ENCODE results near the gene PI4KA.
"Not testable (repeated sequence)": the region's sequence is repeated elsewhere in the genome, so short reads cannot be mapped to it uniquely, and the experiment has no call there.

PI4KA gene

DNA sequence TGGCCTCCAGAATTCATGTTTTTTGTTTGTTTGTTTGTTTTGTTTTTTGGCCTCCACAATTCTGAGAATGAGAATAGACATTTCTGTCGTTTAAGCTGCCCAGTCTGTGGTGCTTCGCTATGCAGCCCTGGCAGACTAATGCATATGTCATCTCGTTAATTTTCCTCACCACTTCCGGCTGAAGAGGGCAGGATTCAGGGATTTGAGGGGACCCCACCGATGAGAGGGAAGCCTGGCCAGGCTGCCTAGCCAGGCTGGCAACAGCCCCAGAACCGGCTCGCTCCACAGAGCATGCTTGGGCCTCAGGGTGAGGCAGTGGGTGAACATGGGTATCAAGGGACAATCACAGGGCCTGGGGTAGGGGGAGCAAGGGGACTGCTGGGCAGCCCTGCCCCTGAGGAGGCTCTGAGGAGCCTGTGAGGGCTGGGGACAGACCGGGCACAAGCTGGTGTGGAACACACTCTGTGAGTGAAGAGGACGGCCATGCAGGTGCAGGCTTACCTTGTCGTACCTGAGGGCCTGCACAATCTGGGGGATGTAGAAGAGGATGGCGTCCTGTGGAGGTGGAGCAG lies 132.5 kb downstream of the PI4KA start:
- no peak for DNase-seq (ENCODE audit: low read depth in 2 of 2)

DNA sequence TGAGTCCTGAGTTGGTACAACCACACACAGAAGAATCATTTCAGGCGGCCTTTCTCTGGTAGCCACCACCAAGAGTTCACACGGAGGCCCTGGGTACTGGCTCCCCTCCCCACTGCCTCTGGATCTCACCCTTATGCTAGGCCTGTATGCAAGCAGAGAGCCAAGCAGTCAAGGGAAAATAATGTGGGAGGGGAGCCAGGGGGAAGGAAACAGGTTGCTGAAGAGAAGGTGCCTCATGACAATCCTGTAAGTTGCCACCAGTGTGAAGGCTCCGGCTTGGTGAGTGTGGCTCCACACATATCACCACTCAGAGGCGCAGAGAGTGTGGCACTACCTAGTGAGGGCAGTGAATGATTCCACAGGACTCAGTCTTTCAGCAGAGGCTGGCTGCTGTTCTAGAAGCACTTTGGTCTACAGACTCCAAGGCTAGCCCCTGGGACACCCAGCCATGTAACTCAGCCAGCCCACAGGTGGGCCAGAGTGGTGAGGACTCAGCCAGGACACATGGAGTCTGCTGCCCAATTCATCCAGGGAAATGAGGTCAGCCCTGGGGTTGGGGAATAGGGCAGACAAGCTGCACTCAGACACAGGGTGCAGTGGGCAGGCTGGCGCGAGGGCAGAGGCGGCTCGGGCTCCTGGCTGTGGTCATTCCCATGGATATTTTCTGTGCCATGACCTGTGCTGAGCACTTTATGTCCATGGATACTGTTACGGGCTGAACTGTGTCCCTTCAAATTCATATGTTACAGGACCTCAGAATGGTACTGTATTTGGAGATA lies 133.7 kb downstream of the PI4KA start:
- no peak for DNase-seq (ENCODE audit: low read depth in 2 of 2)

DNA sequence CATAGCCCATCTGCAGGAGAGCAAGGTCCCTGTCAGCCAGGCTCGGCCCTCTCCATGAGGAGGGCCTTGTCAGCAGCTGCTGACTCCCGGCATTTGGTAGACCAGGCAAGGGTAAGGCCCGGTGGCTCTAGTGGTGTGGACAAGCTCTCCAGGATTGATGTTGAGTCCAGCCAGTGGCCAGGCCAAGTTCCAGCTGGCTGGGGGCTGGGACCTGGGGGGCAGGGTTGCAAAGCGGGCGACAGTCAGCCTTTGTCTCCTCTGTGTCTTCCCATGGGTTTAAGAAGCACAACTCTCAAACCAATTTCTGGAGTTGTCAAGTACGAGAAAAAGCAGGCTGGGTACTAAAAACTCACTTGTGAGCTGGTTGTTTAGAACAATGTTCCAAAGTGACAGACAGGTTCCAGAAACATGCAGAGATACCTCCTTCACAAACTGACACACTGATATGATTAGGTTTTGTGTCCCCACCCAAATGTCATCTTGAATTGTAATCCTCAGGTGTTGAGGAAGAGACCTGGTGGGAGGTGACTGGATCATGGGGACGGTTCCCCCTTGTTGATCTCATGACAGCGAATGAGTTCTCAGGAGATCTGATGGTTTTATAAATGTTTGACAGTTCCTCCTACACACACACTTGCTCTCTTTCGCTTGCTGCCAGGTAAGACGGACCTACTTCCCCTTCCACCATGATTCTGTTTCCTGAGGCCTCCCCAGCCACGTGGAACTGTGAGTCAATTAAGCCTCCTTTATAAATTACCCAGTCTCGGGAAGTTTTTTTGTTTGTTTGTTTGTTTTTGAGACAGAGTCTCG lies 137.0 kb downstream of the PI4KA start:
- DNase-seq (ENCODE audit: low read depth in 2 of 2), result no peak

DNA sequence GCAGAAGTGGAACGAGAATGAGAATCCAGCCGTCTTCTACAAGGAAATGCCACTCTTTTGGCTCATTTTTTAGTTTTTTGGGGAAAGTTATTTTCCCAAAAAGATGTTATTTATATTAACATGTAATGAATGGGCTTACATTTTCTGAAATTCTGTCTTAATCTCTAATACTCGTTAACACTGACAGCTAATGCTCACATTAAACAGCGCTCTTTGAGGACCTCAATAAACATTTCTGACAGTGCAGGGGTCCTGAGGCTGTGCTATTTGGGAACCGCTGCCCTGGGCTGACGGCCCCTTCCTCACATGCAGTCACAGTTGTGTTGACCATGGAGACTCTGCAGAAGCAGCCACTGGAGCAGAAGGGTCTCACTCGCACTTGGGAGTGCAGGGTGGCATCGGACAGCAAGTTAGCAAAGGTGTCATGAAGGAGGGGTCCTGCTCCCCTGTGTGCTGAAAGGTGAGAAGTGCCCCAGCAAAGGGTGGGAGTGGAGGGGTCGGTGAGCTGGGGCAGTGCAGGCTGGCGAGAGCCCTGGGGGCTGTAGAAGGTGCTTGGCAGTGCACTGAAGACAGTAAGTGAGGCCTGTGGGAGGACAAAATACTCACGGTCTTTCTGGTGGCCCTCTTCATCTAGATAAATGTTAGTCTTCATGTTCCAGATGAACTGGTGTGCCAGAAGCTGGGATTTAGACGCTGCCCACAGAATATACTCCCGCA lies 137.8 kb downstream of the PI4KA start:
- no peak for DNase-seq (ENCODE audit: low read depth in 2 of 2)

DNA sequence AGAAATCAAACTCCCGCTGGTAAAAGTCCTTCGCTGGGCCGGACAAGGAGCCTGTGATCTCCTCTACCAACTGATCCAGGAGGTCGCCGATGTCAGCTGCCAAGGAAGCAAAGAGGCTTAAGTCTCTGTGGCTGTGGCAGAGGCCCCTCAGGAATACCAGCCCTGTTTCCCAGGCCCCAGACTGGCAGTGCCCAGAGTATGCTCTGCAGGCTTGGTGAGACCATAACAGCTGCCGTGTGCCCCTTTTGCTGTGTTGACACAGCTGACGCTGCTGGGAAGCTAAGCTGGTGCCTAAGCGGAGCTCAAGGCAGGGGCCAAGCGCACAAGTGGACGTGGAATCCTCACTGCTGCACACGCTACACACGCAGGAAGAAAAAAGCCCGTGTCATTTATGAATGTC lies 139.9 kb downstream of the PI4KA start:
- not testable (repeated sequence) for DNase-seq (ENCODE audit: low read depth in 2 of 2)

DNA sequence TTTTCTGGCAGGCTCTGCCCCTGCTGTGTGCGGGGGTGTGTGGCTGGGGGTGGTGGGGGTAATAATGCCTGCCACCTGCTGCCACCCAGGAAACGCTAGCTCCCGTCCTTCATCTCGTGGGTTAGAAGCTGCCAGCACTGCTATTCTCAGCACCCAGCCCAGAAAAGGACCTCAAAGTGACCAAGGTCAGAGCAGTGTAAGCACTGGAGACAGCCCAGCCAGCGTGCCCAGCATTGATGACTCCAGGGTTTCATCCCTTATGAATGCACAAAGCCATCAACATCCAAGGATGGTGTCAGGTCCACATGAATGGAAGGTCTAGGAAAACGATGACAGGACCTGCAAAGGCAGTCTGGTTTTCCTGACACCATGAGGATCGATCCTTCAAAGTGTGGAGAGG lies 140.6 kb downstream of the PI4KA start:
- DNase-seq (ENCODE audit: low read depth in 2 of 2), result not testable (repeated sequence)

DNA sequence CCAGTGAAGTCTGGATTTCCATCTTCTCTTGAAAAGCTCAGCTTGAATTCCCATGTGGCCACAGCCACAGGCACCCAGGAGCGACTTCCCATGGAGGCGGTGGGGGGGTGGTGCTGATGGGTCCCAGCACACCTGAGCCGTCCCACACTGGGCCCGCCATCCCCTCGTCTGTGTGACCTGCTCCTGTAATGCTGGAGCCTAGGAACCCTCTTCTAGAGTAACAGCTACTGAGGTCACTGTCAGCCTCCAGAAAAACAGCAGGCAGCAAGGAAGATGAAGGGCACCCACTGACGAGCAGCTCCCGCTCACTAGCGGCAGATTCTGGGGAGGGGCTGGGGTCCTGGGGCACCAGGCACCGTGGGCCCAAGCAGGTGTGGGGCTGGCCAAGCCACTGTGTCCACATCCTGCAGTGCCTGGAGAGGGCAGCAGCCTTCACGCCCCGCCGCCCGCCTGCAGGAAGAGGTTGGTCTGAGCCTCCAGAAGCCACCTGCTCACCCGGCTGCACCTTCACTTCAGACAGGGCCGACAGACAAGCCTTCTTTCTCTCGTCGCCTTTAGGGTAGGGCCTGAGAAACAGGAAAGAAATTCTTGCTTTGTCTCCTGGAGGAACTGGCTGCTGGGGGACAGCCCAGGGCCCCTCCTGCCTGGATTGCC lies 141.3 kb downstream of the PI4KA start:
- DNase-seq (ENCODE audit: low read depth in 2 of 2), result not testable (repeated sequence)

DNA sequence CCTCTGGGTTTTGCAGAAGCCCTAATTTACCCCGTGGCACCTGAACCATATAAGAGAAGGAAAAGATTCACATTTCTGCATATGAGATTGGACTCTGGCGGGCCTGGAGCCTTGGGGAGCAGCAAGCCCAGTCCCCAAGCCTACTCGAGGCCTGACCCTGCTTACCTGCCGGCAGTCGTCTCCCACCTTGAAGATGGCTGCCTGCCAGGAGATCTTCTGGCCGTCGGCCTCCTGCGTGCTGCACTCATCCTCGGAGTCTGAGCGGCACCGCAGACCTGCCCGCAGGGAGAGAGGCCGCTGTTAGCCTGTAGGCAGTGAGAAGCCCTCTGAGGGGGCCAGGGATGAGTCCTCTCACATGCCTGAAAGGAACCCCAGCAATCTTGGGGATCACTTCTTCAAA lies 145.5 kb downstream of the PI4KA start:
- not testable (repeated sequence) for DNase-seq (ENCODE audit: low read depth in 2 of 2)

DNA sequence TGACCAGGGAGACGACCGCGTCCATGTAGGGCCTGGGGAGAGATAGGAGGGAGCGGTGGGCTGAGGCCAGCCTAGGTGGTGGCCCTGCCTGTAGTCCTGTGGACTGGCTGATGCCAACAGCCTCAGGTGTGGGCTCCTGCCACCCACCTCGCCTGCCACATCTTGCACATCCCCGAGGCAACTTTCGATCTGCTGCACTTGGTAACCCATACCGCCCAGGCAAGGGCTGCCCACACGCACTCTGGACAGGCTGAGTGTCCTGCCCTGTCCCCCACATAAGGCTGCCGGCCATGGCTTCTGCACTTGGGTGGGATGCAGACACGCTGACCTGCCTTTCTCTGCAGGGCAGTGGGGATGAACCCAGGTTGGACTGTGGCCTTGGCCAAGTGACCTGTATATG lies 148.6 kb downstream of the PI4KA start:
- DNase-seq (ENCODE audit: low read depth in 2 of 2), result not testable (repeated sequence)

DNA sequence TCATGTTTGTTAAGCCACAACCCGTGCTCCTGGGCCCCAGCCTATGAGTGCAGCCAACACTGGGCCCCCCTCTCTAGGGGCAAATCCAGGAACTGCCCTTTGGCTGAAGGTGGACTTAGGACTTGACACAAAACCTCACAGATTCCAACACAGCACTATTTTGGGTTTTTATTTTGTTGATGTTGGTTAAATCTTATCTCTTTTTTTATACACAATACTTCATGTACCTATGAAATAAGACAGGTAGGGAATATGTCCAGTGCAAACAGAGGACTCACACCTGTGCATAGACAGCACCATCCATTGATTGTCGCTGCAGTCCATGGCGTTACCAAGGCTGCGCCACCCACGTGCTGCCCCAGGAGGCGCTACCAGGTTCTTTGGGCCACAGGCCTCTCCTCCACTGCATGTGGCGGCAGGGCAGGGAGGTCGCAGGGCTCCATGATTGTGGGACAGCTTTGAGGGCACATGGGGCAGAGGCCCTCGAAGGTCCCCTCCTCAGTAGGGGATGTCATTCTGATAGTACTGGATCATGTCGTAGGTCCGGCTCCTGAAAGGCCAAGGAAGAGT lies 151.0 kb downstream of the PI4KA start:
- not testable (repeated sequence) for DNase-seq (ENCODE audit: low read depth in 2 of 2)

DNA sequence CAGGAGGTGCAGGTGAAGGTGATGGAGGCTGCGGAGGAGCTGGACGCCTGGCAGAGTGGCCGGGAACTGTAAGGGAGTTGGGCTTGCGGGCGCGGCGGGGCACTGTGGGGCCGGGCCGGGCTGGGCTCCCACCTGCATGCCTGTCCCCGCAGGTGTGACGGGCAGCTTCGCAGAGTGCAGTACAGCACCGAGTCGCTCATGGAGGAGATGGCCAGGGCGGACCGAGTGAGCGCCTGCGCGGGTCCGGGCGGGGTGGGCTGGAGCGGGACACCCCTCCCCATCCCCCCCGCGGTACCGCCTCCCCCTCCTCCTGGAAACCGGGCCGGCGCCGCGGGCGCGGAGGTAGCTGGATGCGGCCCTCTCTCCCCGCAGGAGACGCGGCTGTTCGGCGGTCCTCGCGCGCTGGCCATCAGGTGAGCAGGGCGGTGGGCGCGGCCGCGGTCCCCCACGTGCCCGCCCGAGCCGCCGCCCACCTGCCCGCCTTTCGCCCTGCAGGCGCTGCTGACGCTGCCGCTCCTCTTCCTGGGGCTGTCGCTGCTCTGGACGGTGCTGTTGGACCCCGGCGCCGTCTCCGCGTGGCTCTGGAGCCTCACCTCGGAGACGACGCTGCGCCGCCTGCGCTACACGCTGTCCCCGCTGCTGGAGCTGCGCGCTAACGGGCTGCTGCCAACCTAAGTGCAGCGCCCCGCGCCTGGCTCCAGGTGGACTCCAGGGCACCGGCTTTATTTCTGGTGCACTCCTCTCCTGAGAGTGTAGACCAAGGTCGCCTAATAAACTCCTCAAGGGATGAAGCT lies 154.6 kb downstream of the PI4KA start:
- not testable (repeated sequence) for DNase-seq (ENCODE audit: low read depth in 2 of 2)

DNA sequence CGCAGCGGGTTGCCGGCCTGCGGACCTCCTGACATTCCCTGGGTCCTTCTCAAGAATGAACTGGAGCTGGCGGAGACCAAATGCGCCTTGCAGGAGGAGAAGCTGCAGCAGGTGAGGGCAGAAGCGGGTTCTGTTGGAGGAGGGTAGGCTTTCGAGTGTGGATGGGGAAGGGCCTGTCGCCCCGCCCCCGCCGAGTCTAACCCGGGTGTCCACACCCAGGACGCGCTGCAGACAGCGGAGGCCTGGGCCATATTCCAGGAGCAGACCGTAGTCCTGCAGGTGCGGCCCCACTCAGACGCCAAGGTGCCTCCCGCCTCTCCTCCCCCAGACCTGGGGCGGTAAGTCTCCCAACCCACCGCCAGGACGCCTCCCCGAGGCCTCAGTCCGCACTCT lies 155.2 kb downstream of the PI4KA start:
- DNase-seq (ENCODE audit: low read depth in 2 of 2), result peak in 1 of 2 donors; percentile 57

DNA sequence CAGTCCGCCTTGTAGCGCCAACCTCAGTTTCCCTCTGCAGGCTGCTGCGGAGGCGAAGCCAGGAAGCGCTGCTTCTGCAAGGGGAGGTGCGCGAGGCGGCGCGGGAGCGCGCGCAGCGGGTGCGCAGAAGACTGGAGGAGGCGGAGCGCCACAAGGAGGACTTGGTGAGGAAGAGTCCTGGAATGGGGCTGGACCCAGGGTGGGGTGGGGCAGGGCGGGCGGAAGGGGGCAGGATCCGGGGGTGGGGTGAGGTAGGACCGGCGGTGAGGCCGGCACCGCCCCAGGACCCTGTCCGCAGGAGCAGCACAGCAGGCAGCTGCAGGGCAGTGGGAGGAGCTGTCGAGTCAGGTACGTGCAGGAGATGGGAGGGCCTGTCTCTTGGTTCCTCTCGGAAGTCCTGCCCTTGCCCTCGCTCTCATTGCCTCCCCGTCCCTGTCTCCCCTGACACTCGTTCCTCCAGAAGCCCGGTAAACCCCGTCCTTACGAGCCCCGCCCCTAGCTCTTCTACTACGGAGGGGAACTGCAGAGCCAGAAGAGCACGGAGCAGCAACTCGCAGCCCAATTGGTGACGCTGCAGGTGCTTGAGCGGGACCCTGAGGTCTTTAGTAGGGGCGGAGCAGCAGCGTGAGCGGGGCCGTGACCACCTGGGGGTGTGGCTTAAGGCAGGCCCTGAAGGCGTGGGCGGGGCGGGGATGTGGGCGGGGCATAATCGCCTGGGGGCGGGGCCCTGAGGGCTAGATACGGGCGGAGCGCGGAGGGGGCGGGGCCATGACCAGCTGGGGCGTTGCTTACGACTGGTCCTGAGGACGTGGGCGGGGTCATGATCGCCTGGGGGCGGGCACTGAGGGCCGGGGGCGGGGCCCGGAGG lies 155.8 kb downstream of the PI4KA start:
- peak; percentile 99 for DNase-seq (ENCODE audit: low read depth in 2 of 2)

DNA sequence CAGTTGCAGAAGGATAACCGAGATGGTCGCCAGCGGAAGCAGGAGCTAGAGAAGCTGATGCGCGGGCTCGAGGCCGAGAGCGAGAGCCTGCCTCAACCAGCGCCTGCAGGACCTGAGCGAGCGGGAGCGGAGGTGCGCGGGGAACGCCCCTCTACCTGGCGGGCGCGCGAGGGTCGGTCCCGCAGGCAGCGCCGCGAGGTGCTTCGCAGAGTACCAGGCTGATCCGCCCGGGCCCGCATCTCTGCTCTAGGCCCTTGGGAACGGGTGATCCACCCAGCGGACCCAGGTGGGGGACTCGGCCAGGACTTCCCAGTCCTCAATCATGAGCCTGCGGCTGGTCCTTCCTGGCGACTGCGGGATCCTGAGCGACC lies 156.5 kb downstream of the PI4KA start:
- not testable (repeated sequence) for DNase-seq (ENCODE audit: low read depth in 2 of 2)

DNA sequence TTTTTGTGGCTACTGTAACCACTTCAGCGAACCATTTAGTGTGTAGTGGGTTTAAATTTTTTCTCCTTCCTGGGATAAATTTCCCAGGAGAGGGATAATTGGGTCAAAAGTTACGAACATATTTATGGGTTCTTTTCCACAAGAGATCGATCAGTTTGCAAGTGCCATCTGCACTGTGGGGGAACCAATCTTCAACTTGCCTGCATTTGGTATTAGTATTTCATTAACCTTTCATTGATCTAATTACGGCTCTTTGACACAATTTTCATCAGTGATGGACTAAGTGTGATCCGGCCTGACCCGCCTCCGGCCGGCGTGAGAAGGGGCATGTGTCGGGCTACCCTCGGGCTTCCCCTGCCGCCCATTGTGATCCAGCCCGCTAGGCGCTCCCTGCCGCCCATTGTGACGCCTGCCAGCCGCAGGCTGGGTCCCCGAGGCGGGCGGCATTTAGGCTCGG lies 156.9 kb downstream of the PI4KA start:
- not testable (repeated sequence) for DNase-seq (ENCODE audit: low read depth in 2 of 2)

DNA sequence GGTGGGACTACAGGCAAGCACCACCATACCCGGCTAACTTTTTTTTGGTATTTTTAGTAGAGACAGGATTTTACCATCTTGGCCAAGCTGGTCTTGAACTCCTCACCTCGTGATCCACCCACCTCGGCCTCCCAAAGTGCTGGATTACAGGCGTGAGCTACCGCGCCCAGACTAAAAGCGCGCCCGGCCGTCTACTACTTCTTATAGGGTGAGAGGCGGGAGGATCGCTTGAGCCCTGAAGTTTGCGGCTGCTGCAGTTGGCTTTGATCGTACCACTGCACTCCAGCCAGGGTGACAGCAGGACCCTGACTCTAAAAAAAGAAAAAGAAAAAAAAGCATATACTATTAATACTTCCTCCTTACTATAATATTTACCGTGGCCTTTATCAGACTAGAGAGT lies 158.3 kb downstream of the PI4KA start:
- not testable (repeated sequence) for DNase-seq (ENCODE audit: low read depth in 2 of 2)

DNA sequence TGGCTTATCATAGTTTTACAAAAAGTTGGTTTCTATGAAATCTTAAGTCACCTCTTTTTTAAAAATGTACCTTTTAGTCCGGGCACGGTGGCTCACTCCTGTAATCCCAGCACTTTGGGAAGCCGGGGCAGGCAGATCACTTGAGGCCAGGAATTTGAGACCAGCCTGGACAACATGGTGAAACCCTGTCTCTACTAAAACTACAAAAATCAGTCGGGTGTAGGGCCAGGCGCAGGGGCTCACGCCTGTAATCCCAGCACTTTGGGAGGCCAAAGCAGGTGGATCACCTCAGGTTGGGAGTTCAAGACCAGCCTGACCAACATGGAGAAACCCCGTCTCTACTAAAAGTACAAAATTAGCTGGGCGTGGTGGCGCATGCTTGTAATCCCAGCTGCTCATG lies 158.8 kb downstream of the PI4KA start:
- DNase-seq (ENCODE audit: low read depth in 2 of 2), result not testable (repeated sequence)

DNA sequence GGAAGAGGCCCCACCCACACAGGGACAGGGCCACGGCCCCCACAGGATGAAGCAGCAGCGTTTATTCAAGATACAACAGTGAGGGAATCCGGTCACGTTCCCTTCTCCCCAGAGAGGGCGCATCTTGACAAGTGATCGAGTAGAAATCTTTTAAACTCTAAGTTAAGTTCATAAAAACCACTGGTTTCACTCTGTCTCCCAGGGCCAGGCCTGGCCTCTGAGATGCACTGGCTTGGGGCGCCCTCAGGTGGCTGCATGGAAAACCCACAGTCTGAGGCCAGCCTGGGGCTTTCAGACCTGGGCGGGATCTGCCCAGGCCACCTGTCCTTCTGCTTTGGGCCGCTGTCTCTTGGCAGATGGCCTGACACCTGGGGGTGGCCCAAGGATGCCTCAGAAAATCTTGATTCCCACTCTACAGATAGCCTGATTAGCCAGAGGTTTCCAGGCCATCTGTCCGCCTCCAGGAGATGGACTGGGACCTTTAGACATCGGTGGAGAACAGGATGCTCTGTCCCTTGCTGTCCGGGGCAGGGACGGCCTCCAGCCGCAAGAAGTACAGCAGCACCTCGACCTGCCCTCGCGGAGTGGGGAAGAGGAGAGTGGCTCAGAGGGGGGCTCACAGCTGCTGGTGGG lies 161.0 kb downstream of the PI4KA start:
- peak in 1 of 2 donors; percentile 53 for DNase-seq (ENCODE audit: low read depth in 2 of 2)

DNA sequence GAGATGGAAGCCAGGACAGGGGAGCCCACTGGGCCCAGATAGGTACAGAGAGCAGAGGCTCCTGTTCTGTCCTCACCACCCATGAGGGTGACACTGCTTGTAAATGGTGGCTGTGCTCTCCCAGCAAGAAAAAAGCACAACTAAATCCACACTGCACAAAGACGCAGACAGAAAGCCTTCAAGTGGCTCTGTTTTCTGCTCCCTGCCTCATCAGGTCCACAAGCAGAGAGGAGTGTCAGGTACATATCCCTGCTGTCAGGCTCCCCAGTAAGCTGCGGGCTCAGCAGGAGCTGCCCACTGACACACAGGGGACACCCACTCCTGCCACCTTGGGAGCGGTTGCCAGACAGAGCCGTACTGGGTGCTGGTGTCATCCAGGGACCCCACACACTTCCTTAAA lies 162.6 kb downstream of the PI4KA start:
- DNase-seq (ENCODE audit: low read depth in 2 of 2), result not testable (repeated sequence)

Data from stimulated activated CD4-positive, alpha-beta T cell treated with anti-CD3 and anti-CD28 coated beads, Interleukin-1b, Interleukin-23, amount 100 ng/mL, for 4 hours (primary cell).